ENCODE measurements around the gene MEIS1.

MEIS1 gene

DNA sequence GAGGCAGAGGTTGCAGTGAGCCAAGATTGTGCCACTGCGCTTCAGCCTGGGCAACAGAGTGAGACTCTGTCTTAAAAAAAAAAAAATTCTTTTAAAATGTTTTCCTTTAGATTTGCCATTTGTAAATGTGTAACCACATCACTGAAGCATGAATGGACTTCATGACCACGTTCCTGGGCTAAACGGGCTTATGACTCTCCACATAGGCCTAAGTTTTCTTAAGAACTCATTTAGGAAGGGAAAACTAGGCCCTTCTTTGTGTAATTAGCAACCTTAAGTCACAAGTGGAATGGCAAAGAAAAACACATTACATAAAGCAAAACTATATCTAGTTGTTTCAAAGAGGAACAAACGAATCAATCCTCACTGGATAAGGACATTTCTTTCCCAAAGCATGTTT is 99.5 kb downstream of the MEIS1 start:
- no peak for DNase-seq (ENCODE audit: low spot score)
- no peak for FAIRE-seq

DNA sequence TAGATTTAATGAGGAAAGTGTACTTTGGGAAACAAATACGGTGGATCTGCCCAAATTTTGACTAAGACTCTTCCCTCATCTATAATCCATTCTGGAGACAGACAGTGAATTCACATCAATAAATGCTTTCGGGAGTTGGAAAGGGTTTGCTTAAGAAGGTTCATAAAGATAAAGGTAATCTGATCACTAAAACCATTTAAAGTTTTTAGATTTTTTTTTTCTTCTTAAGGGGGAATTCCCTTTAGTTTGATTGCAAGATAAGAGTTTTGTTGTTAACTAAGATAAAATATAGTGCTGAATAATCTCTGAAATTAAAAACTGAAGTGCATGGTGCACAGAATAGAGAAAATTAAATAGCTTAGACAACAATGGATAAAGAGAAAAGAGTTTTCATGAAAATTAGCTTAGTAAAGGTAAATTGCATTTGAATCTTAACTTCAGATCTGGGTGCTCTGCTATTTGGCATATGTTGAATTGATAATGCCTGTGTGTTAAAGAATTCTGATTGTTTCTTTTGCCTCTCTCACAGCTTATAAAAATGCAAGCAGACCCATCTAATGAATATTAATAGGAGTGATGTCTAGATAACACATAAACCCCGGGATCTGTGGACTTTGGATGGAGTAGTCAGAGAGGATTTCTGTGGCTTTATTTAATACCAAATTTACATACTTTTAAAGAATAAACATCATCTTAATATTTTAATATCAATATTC is 100.8 kb downstream of the MEIS1 start:
- FAIRE-seq (no peak), DNase-seq (ENCODE audit: low spot score) (no peak)

DNA sequence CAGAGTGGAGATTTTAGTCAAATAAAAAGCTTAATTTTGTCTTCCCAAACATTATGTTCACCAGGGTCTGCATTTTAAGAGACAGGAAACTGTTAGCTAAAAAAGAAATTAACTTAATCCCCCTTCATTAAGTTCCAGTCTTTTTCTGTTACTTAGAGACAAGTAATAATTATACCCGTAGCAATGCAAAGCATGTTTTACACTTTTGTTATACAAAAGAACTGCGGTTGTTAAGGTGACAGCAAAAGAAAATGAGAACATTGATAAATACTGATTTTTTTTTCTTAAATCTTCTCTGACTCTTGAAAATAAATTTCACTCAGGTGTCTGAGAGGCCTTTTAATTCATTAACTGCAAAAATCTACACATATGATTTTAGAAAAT is 101.4 kb downstream of the MEIS1 start:
- FAIRE-seq (no peak), DNase-seq (ENCODE audit: low spot score) (no peak)

DNA sequence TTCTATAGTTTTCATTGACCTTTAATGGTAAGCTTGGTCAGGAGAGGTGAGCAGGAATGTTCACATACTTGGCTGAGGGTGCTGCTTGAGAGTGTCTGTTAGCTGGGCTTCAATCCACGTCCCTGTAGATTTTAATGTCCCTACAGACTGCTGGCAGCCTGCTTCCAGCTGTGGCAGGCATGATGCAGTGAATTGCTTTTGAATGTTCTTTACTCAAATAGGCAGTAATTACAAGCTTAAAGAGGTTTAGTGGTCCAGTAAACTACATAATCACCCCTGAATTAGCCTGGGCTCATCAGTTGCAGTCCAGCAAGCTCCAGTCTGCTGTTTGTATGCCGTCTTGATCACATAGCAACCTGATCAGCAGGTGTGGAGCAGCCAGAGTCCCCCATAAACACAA is 102.1 kb downstream of the MEIS1 start:
- DNase-seq (ENCODE audit: low spot score): peak; percentile 21
- no peak for FAIRE-seq

DNA sequence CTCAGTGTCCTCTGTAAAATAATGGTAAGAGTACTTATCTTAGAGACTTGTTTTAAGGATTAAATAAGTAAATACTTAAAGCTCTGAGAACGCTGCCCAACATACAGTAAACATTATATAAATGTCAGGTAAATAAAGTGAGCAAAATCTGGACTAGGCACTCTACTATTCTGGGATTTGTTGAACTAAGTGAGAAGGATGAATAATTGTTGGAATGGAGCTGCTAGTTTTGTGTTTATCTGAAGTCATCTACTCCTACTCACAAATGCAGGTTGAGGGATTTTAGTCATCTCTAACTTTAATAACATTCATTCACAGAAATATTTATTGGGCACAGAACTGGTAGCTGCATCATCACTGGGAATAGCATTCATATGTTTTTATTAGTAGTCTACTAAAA is 103.4 kb downstream of the MEIS1 start:
- DNase-seq (ENCODE audit: low spot score) (no peak), FAIRE-seq (no peak)

DNA sequence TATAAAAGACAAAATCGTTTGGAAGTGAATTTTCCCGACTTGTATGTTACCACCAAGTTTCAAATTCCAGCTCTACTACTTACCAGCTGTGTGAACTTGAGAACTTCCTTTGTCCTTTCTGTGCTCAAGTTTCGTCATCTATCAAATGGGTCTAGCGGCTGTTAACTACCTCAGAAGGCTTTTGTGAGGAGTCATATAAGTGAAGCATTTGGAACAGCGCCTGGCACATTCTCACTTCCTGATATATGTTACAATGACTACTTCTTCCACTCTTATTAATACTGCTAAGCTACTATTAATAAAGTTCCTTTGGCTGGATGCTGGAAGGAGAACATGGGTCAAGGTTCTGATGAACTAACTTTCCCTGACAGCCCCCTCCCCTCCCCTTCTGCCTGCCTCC is 104.5 kb downstream of the MEIS1 start:
- DNase-seq (ENCODE audit: low spot score): no peak
- FAIRE-seq: no peak

DNA sequence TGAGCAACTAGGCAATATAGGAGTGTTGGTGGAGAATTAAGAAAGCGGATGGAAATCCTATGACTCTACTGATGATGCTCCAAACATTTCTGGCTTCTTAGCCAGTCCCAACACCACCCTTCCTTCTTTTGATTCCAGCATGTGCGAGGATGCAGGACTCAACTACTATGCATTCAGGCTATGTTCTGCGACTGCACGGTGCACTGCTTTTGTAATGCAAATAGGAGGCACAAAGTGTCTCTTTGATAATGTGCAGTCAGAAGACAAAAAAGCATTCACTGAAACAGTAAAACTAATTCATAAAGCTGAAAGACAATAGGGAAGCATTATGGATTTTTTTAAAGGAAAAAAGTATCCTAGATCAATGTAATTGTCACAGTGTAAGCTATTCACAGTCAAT is 106.7 kb downstream of the MEIS1 start:
- no peak for DNase-seq (ENCODE audit: low spot score)
- no peak for FAIRE-seq

DNA sequence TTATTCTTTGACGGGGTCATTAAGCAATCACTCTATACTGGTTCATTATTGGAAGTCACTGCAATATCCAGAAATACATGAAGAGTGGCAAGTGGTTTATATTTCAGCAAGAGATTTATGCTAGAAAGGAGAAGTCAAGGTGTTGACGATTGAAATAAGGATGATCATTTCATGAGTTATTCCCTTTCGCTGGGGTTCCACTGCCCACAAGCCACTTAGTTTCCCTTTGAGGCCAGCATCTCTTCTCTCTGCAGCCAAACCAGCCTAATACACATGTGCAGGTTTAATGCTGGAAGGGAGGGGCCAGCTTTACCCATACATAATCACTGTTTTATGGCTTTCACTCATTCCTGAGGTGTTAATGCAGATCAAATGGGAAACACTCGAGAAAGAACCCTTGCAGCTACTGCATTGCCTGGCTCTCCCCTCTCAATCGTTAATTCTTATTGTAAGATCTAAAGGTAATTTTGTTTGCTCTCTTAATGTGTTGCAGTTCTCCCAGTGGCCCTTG is 108.4 kb downstream of the MEIS1 start:
- DNase-seq (ENCODE audit: low spot score) (no peak), FAIRE-seq (no peak)

DNA sequence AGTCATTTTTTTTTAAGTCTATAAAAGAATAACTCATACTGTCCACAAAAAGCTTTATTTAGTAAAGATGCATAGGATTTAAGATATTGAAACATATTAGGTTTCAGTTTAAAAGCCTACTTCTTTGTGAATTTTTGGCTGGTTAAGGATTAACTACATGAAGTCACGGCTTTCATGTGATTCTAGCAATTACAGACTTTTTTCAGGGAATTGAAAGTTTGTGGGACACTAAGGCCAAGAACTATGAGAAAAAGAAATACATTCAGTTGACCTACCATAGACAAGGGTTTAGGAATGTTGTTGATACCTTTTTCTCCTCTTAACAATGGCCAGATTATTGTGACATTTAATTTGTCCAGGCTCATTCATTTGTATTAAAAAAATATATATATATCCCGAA is 109.3 kb downstream of the MEIS1 start:
- FAIRE-seq (no peak), DNase-seq (ENCODE audit: low spot score) (no peak)

DNA sequence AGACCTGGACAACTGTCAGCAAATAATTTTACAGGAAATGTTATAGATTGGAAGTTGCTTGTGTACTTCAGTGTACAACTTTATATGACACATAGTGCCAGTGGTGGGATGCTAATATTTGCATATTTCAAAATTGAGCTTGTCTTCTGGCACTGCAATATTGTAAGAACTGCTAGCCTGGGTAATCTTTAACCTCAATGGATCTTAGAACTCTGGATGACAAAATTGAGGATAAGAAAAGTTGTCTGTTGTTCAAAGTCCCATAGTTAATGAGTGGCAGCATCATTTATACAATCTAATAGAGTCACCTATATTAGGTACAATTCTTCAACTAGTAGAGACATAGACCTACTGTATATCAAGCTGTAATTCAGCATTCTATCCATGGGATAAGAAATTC is 110.3 kb downstream of the MEIS1 start:
- FAIRE-seq (no peak), DNase-seq (ENCODE audit: low spot score) (no peak)

DNA sequence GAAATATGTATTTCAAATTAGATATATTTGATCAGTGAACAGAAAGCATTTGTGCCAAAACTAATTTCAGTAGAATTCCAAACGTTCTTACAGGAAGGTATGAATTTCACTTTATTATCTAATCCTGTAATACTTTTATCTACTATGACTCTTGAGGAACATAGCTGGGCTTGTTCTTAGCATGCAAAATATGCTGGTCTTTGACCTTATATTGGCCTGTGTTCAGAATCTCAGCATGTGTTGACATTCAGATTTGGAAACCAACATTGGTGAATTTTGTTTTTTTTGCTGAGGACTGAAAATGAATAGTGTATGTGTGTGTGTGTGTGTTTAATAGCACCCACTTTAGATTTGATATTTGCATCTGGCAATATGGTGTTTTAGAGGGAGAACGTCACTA is 112.2 kb downstream of the MEIS1 start:
- DNase-seq (ENCODE audit: low spot score): no peak
- FAIRE-seq: no peak

DNA sequence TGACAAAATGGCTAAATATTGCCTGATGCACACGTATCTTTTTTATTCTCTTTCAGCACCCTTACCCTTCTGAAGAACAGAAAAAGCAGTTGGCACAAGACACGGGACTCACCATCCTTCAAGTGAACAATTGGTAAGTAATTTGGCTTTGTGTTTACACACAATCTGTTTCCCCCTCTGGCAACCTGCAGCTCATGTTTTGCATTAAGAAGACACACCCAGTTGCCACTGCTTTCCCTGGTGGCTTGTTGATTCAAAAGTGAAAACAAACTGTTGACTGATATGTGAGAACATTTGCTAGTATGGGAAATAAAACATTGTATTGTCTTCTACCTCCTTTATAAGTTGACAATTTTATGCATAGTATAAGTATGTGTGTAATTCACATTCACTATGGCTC is 113.0 kb downstream of the MEIS1 start:
- FAIRE-seq (no peak), DNase-seq (ENCODE audit: low spot score) (no peak)

DNA sequence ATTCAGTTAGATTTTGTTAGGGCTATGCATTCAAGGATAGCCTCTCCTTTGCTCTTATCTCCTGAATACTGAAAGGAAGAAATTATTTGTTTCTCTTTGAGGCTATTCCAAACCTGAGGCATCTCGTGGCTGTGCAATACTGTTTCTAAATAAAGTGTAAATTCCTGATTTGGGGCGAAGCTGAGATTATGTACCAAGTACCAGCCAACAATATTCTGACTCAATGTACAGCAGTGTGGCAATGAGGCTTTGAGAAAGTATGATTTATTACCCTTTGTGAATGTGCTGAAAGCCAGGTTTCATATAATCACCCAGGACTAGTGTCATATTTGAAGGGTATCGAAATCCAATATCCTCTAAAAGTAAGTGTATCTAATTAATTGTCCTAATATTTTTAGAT is 113.5 kb downstream of the MEIS1 start:
- FAIRE-seq: no peak
- no peak for DNase-seq (ENCODE audit: low spot score)

DNA sequence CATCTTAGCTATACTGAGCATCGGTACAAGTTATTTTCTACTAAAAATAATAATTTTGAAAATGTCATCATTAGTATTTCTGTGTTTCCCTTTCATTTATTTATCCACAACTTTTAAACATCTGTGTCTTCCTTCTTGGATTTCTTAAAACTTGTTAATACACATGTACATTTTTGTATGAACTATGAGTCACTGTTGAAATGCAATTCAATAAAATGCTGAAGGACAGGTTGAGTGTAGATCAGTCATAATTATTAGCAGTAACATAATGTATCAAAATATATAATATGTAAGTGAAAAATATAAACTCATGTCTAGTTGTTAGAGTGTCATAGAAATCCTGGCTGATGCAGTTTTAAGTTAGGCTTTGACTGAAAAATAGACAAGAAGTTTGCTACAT is 115.9 kb downstream of the MEIS1 start:
- FAIRE-seq: no peak

DNA sequence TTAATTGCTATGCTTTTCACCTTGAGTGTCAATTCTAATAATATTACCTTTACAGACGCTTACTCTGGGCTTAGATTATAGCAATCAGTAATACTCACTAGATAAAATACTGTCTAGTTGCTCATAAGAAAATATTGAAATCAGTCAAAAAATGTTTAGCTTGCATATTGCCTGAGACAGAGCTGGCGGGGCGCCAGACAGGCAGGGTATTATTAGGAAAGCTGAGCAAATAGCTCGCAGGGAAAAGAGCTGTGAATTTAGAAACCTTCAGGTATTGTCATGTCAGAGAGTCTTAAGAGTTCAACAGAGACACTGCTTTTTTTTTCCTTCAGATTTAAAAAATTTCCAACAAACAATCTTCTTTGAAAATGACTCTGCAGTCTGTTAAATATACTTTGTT is 118.4 kb downstream of the MEIS1 start:
- FAIRE-seq (no peak), DNase-seq (ENCODE audit: low spot score) (no peak)

More for the DNA sequence above, 115.9 kb downstream of the MEIS1 start:
- DNase-seq (ENCODE audit: low spot score): no peak

DNA sequence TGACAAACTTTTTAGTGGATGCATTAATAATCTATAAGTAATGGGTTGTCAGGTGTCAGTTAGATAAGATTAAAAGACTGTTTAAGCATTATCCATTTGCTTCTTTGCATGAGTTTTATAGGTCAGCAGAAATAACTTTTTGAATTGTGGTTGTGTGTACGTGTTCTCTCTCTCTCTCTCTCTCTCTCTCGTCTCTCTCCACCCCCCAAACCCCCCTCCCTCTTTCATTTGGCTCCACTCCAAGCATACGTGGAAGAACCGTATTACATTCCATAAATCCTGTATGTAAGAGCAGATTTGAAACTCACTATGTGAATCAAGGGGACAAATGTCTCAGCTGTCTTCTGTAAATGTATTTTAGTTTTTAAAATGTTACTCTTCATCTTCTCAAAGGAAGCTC is 120.2 kb downstream of the MEIS1 start:
- FAIRE-seq: no peak

DNA sequence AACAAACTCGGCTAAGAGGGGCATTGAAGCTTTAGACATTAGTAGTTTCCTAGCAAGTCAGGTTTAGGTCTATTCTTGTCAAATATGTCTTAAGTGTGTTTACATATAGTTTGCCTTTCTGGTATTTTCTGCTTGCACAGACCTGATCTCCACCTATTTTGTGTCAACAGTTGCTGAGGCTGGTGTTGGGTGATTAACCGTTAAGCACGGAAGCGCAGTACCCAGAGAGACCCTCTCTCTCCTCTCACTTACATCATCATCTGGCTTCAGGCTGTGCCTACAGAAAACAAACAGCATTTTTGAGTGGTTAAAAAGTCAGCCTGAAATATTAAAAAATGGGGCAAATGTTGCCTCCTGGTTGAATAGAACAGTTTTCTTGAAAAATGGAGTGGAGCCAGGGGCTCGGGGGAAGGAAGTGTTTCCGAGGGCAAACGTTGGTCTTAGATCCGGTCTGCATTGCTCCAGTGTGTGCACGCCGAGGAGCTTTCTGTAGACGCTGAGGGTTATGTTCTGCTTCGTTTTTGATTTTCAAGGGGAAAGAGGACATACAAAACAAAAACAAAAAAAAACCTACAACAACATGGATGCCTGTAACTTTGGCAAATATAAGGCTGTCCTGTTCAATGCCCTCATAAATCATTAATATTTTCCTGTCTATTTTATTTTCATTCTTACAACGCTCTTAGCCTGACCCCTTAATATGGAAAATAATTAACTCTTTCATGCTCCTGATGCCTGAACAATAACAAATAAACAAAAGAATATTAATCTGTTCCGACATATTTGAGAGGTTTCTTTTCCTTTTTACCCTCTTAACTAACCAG is 120.8 kb downstream of the MEIS1 start:
- DNase-seq (ENCODE audit: low spot score) (no peak), FAIRE-seq (no peak)

More for the DNA sequence above, 120.2 kb downstream of the MEIS1 start:
- no peak for DNase-seq (ENCODE audit: low spot score)

DNA sequence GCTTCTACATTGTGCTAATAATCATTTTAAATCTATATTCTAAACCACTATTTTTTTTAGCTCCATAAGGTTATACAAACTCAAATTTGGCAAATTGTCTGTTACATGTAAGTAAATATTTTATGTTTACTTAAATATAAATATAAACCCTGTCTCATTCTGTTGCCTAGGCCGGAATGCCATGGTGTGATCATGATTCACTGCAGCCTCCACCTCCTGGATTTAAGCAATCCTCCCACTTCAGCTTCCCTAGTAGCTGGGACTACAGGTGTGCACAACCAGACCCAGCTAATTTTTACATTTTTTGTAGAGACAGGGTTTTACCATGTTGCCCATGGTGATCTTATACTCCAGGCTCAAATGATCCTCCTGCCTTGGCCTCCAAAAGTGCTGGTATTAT is 124.7 kb downstream of the MEIS1 start:
- FAIRE-seq (no peak), DNase-seq (ENCODE audit: low spot score) (no peak)

DNA sequence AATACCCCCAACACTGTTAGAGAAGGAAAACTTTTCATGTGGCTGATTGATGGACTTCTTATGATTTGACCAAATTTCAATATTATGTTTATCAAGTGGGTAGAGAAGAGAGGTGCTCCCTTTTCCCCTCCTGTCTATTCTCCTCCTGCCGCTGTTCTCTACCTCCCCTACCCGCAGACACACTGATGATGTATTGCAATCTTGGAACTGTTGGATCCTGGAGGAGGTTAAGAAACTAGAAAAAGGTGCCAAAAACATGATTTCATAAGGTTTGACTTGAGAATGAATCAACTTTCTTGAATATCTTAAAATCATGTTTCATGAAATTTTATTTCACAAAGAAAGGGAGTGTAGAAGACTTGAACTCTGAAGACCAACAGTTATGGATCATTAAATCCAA is 125.8 kb downstream of the MEIS1 start:
- FAIRE-seq (no peak), DNase-seq (ENCODE audit: low spot score) (no peak)

DNA sequence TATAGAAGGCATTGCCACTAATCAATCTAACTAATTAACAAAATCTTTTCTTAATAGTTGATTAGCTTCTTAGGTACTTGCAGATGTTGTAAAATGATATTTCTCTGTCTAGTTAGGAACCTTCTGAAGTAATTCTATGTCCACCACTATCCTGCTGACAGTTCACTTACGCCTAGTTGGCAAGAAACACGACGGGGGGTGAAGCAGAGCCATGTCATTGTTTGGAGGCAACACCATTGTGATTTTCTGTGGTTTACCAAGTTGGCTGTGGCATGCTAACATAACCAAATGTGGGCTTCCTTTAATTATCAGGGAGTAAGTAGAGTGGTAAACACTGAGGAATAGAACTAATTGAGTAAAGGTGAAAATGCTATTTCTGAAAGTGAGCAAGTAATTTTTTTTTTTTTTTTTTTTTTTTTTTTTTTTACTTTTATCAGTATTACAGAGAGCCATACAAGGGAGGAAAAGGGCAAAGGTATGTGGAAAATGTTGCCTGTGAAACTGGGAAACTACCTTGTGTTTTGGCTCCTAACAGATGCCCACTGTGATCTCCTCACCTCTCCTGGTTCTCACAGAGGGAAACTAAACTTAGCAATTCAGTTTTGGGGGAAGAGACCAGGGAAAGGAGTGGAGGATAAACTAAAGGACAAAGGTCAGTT is 126.8 kb downstream of the MEIS1 start:
- DNase-seq (ENCODE audit: low spot score) (no peak), FAIRE-seq (no peak)

DNA sequence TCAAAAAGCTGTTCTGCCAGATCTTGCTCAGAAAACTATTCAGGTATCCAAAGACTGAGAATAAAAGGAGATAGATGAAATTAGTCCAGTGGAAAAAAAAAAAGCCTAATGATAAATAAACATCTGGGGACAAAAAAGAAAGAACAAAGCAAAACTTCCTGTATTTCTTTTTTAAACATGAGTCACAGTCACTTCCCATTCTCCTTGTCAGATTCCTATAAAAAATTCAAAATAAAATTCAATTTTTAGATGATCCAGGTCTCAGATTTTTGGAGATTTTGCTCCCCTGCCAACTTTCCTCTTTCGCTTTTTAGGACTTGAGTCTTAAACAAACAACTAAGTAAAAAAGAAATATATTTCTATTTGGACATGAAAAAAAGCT is 127.4 kb downstream of the MEIS1 start:
- no peak for FAIRE-seq
- no peak for DNase-seq (ENCODE audit: low spot score)

DNA sequence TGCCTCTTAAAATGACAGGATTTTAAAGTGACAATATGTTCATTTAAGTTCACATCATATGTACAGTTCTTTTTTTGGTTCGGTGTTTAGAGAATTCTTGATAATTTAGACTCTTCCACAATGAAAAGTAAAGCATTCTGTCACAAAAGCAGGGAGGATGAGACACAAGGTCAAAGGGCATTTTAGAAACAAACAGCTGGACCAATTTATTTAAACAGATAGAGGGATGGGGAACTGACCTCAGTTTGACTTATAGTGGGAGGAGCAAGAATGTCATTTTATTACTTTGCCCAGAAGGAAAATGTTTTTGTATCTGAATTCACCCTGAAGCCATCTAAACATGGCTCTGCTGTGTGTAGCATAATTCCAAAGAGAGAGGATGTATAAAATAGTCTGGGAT is 128.5 kb downstream of the MEIS1 start:
- no peak for DNase-seq (ENCODE audit: low spot score)
- FAIRE-seq: no peak

All from urothelium cell line (cell line).